Measurements from ENCODE around the gene RALBP1.
"Not testable (repeated sequence)": the region's sequence is repeated elsewhere in the genome, so short reads cannot be mapped to it uniquely, and the experiment has no call there.

The RALBP1 gene

GRCh38 chr18:9455718-9456511 lies 19.4 kb upstream of the RALBP1 start:
- no peak for DNase-seq

- DNase-seq = no peak
Observed at GRCh38 chr18:9466127-9466526, 9.2 kb upstream of the RALBP1 start.

GRCh38 chr18:9466846-9467245 lies 8.5 kb upstream of the RALBP1 start:
- no peak for DNase-seq

- DNase-seq = no peak
Observed at GRCh38 chr18:9468998-9469397, 6.3 kb upstream of the RALBP1 start.

- no peak for DNase-seq
Observed at GRCh38 chr18:9469685-9470084, 5.6 kb upstream of the RALBP1 start.

- peak; percentile 65 for DNase-seq
Observed at GRCh38 chr18:9474108-9474982, 968 bp upstream of the RALBP1 start.

DNA sequence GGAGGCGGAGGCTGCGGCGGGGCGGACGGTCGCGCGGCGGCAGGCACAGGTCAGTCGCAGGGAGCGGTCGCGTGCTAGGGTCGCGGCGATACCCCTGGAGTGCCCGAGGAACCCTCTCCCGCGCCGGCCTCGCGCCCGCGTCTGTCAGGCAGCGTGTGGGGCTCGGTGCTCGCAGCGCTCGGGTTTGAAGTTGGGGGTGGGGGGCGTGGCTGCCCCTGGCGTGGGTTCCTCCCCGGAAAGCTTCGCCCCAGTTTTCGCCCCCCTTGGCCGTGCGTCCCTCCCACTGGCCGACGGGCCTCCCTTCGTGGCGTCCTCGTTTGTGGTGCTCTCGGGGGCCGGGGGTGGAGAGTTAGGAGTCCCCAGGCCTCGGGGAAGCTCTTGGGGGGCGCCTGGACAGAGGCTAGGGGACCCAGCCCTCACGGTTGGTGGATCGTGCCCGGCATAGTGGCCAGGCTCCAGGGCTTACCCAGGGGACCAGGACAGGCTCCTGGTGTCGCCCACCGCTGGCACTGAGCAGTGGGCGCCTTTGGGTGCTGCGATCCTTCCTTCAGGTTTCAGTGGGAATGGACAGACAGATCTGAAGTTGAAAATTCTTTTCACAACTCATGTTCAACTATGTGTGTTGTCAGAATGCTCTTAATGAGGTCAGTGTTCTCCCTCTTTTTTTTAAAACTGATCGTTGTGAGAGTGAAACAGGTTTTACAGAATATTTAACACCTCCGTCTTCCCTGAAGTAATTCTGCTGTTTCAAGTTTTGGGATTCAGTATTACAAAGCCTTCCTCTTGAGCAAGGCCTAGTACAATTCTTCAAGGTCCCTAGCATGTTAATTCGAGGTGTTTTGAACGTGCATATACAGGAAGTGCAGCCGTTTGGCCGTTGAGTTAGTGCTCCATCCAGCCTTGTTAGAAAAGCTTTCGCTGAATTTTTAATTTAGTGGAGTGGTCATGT lies 604 bp downstream of the RALBP1 start:
- peak; percentile 17 for DNase-seq

- DNase-seq = not testable (repeated sequence)
Observed at GRCh38 chr18:9476949-9477348, 1.6 kb downstream of the RALBP1 start.

DNA sequence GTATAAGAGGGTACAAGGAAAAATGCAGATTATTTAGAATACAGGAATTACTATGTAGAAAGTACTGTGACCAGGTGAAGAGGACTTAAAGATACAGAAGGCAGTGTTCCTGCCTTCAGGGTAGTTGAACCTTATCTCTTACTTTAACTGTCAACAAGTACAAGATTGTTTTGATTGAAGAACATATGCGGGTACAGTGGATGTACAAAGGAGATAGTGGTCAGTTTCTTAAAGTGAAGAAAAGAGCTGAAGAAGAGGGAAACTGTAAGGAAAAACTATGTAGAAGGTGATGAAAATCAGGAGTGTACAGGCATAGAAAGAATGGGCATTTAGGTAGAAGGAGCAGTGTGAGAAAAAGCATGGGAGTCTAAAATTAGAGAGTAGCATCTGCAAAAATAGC lies 2.2 kb downstream of the RALBP1 start:
- no peak for DNase-seq

DNA sequence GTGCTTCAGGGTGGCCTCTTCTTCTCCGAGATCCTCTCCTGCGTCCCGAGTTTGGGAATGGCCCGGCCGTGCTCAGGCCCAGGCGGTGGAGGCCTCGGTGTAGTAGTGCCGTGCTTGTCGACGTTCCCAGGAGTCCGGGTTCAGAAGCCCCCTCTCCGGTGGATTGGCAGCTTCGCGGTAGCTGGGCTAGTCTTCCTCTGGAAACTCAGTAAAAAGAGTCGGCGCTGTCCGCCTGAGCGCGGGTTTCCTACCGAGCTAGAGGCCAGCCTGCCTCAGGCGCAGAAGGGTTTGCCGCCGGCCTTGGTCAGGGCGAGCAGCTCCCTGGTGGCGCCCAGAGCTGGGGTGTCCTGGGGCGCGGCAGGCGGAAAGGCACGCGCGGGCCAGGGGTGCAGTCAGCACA lies 3.2 kb downstream of the RALBP1 start:
- no peak for DNase-seq

- DNase-seq = no peak
Observed at GRCh38 chr18:9482790-9483189, 7.5 kb downstream of the RALBP1 start.

DNA sequence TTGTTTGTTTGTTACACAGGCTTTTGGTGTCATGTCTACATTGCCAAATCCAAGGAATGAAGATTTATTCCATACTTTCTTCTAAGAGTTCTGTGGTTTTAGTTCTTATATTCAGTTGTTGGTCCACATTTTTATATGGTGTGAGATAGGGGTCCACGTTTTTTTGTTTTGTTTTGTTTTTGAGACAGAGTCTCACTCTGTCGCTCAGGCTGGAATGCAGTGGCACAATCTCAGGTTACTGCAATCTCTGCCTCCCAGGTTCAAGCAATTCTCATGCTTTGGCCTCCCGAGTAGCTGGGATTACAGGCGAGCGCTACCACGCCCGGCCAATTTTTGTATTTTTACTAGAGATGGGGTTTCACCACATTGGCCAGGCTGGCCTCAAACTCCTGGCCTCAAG lies 8.2 kb downstream of the RALBP1 start:
- DNase-seq = no peak

- DNase-seq = not testable (repeated sequence)
Observed at GRCh38 chr18:9484856-9485255, 9.5 kb downstream of the RALBP1 start.

DNA sequence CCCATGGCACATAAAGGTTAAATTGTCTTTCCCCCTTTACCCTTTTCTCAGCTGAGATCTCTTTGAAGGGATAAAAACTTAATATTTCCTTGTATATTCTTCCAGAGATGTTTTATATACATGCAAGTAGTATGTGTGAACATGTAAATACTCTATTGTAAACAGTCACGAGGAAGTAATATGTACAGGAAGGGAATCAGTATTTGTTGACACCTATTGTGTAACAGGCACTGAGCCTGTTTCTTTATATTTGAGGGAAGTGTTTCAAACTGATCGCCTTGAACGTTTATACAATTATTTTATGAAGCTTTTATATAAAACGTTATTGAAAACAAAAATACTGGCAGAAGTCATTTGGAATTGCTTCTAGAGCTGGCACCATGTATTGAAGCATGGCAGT lies 13.2 kb downstream of the RALBP1 start:
- no peak for DNase-seq

- DNase-seq = no peak
Observed at GRCh38 chr18:9494778-9495331, 19.5 kb downstream of the RALBP1 start.

- no peak for DNase-seq
Observed at GRCh38 chr18:9495465-9495864, 20.2 kb downstream of the RALBP1 start.

DNA sequence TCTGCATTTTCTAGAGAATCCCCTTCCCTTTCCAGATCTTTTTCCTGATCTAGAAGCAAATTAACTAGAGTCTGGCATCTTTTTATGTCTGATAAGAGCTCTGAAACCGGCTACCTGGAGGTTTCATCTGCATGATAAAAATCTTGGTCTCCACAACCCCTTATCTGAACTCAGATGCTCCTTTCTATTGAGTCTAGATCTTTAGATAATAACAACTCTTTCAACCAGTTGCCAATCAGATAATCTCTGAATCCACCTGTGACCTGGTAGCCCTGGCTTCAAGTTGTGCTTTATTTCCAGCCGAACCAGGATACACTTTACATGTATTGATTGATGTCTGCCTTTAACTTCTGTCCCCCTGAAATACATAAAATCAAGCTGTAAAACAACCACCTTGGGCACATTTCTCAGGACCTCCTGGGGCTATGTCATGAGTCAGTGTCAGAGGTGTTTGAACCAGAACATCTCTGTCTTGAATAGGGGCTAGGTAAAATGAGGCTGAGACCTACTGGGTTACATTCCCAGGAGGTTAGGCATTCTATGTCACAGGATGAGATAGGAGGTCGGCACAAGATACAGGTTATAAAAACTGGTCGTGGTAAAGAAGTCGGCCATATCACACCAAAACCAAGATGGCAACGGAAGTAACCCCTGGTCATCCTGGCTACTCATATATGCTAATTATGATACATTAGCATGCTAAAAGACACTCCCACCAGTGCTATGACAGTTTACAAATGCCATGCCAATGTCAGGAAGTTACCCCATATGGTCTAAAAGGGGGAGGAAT lies 20.8 kb downstream of the RALBP1 start:
- no peak for DNase-seq

DNA sequence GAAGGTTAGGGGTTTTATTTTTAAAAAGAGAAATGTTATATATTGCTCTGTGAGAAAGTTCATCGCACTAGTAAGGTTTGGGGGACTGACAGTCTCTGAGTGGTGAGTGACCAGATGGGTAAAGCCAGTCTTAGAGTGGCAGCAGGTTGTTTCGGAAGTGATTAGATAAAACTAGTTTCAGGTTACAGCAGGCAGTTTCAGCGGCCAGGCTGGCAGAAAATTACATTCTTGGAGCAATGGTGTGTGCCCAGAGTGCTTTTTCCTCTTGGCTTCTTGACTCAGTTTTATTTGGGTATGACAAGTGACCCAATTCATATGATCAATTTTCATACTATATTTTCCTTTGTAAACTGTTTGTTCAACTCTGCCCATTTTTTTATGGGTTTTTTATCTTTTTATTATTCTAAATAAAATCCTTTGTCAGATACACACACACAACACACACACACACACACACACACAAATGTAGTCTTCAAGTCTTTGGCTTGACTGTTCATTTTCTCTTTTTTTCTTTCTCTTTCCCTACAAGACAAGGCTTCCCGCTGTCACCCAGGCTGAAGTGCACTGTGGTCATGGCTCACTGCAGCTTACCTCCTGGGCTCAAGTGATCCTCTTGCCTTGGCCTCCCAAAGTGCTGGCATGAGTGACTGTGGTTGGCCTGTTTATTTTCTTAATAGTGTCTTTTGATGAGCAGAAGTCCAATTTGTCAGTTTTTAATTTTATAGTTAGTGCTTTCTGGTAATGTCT lies 30.9 kb downstream of the RALBP1 start:
- peak; percentile 53 for DNase-seq

- DNase-seq = no peak
Observed at GRCh38 chr18:9507565-9508088, 32.3 kb downstream of the RALBP1 start.

GRCh38 chr18:9508446-9509025 lies 33.2 kb downstream of the RALBP1 start:
- no peak for DNase-seq

All from NCI-H510A treated with DMSO at 0.1 percent for 48 hours (cell line).